Stimulated activated CD4-positive, alpha-beta T cell treated with anti-CD3 and anti-CD28 coated beads, Interleukin-15, amount 100 ng/mL, for 1 hour (primary cell): Measurements from ENCODE around the gene NPM1.

Source experiments
- DNase-seq, 2 donors: peaks; one replicate each; pipeline ENCODE4 v3.0.0-alpha.2; 2020; ENCODE audit warnings: low read depth in 1 of 2, low spot score in 1 of 2

Gene NPM1

DNA sequence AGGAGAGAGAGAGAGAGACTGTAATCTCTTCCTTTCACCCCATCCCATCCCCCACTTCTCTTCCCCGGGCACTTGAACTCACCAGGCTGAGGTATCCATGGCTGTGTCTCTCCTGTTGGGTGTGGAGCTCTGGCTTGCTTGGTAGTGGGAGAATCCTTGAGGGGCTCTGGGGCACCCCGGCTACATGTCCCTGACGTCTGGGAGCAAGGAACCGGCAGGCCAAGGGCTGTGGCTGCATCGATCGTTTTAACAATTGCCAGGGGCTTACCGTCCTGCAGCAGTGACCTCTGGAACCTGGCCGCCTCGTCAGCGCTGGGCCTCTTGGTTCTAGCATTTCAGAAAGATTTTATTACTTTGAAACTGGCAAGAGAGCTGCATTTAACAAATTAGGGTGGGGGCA is 61.8 kb downstream of the NPM1 start:
- DNase-seq, result no peak

DNA sequence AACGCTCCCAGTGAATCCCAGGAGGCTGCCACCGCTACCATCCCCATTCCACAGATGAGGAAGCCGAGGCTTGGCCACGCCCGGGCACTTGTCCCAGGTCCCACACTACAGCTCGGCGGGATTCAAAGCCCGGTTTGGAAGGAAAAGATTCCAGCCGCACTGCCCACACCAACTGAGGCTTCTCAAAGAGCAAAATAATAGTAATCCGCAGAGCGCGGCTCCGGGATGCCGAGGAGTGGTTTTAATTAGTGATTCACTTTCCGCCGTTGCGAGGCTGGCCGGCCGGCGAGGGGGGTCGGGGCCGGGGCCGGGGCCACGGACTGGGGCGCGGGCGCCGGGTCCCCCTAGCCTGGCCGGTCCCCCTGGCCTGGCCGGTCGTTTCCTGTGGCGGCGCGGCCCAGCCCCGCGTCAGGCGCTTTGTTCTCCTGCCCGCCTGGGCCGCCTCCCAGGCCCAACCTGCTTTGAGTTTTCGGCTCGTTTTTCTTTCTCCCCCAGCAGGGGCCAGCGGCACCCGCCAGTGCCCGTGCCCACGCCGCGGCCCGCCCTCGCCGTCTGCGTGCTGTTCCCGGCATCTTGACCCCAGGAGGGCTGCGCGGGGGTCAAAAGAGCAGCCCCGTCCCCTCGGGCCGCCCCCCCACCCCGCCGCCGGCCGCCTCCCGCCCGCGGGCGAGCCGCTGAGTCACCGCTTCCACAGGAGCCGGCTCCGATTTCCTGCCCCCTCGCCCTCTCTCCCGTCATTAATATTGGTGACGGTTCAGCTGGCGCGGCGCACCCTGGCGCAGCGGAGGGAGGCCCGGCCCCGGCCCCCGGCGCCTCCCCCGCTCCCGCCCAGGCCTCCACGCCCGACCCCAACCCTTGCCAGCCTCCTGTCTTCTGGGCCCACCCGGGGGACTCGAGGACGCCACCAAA is 63.0 kb downstream of the NPM1 start:
- DNase-seq, result no peak

DNA sequence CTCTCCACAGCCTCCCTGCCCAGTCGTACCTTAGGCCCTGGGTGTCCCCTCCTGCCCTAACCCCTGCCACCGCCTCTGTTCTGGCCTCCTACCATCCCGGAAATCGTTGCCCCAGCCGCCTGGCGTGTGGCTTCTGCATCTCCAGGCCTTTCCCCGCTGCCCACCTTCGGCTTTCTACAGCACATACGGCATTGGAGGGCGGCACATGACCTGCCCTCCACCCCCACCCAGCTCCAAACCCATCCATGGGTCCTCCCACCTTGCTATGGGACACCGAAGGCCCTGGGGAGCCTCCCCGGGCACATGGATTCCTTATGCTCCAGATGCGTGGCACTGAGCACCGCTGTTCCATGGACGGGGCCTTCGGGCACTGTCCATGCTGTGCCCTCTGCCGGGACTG is 63.8 kb downstream of the NPM1 start:
- no peak for DNase-seq

DNA sequence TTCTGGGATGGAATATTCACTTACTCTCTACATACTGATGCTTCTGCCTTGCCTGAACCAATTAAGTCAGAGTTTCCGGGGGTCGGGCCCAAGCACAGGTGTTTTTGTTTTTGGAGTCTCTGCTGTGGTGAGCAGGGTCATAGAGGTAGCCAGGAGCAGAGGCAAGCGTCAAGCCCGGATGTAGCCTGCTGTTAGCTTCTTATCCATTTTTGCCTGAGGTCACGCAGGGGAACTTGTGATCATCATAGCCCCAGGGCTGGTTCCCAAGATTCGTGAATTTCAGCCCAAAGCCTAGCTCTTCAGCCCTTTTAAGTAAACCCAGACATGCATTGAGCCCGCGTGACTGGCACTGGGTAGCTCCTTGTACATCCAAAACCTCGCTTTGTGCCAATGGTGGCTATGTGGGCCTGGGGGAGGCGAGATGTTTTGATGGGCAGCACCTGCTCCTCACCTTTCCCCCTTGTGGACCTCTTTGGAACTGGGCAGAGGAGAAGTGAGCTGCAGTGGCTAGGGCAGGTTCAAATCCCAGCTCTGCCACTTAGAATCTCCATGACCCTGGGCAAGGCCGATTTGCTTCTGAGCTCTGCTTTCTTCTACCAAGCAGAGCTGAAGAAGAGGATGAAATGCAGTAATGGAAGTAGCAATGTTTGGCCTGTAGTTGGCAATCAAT is 65.5 kb downstream of the NPM1 start:
- no peak for DNase-seq

DNA sequence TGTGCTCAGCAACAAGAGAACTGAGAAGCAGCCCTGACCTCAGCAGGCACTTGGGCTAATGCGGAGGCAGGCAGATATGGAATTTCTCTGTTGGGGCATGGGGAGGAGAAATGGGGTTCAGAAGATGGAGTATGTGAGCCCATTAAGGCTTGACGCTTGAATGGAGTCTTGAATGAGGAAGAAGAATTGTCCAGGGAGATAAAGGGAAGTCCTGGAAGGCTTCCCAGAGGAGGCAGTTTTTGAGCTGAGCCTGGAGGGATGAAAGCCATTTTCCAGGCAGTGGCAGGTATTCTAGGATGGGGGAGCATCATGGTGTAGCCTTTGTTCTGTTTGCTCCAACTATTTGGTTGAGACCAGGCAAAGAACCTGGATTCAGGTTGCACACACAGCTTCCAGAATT is 66.3 kb downstream of the NPM1 start:
- DNase-seq, result no peak

DNA sequence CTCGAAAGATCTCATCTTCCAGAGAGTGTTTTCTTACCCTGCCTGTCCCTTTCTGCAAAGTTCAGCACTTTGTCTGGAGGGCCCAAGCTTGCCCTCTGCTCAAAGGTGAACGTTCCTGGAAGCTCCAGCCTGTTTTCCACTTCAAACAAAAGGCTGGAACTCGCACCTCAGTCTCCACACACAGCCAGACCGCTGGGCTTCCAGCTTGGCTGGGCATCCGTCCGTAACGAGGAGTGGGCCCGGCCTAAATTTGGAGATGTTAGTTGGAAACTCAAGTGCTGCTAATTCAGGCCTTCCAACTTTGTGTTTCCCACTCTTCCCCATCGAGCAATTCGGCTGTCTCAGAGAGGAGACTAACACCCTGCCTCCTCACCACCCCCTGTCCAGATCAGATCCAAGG is 66.9 kb downstream of the NPM1 start:
- no peak for DNase-seq

DNA sequence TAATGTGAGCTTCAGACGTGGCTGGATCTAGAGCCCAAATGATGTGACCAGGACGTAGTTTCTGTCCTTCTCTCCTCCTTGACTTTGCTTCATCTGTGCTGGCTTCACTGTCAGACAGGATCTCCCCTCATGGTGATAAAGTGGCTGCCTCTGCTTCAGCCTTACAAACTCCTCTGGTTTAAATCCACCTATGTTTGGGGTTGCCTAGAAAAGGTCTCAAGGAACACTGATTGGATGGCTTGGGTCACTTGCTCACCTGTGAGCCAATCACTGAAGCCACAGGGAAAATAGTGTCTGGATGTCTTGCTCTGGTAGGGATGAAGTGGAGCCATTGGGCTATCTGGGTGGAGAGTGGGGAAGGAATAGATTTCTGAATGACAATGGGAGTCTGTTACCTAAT is 67.9 kb downstream of the NPM1 start:
- no peak for DNase-seq

DNA sequence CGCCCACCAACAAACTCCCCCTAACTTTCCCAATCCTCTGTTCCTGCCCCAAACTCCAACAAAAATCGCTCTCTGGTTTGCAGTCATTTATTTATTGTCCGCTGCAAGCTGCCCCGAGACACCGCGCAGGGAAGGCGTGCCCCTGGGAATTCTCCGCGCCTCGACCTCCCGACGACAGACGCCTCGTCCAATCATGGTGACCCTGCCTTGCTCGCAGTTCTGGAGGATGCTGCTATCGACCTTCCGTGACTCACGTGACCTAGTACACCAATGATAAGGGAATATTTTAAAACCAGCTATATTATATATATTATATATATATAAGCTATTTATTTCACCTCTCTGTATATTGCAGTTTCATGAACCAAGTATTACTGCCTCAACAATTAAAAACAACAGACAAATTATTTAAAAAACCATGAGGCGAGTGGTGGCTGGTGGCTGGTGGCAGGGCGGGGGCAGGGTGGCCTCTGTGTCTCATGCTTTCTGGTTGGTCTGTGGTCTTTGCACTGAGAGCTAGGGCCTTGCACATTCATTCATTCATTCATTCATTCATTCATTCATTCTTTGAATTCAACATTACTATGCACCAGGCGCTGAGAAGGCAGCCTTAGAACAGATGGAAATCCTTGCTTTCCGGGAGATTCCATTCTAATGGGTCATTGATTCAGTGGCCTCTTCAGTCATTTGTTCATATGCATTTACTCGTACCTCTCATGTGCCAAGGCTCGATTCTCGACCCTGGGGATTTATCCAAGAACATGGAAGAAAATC is 69.7 kb downstream of the NPM1 start:
- DNase-seq, result no peak

DNA sequence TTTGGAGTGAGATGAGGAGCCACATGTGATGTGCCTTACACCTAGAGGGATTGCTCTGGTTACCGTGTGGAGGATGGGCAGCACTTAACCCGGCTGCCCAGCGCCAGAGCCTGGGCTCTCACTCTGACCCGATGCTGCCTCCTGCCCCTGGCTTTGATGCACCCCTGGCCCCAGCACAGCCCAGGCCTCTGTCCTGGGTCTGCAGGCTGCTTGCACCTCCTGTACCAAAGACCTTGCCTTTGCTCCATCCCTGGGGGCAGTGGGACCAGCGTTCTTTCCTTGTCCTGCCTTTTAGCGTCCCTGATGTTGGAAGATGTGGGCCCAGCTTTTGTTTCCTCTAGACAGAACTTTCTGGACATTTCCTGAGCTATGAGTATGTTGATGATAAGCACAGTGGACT is 72.2 kb downstream of the NPM1 start:
- DNase-seq, result no peak
